Trophoblast cell (in vitro differentiated cells and primary cell): ENCODE results near the gene LIPA.
A peak's percentile ranks its signal among the peaks of the same experiment; 100 is the strongest.

Experiments
- DNase-seq, 2 donors: peaks; one replicate each; pipeline ENCODE4 v3.0.0-alpha.2; 2016
- H2AFZ ChIP-seq: 2 replicates; pipeline ENCODE4 v1.6.1; 2013; ENCODE audit warnings: low read length, moderate library complexity, mild to moderate bottlenecking; ENCODE audit not compliant: insufficient read depth, poor library complexity
- H2AK5ac ChIP-seq: 2 replicates; pipeline ENCODE4 v1.6.1; 2013; ENCODE audit warnings: mild to moderate bottlenecking, low read length
- H2BK120ac ChIP-seq: 2 replicates; pipeline ENCODE4 v1.6.1; 2013; ENCODE audit warnings: low read length, mild to moderate bottlenecking, moderate library complexity; ENCODE audit not compliant: insufficient read depth, poor library complexity
- H2BK12ac ChIP-seq: 2 replicates; pipeline ENCODE4 v1.6.1; 2013; ENCODE audit warnings: mild to moderate bottlenecking, low read length, moderate library complexity
- H2BK5ac ChIP-seq: 2 replicates; pipeline ENCODE4 v1.6.1; 2013; ENCODE audit warnings: low read length, low read depth, moderate library complexity, mild to moderate bottlenecking; ENCODE audit not compliant: poor library complexity
- H3K14ac ChIP-seq: 2 replicates; pipeline ENCODE4 v1.6.1; 2013; ENCODE audit warnings: mild to moderate bottlenecking, low read length
- H3K18ac ChIP-seq: 2 replicates; pipeline ENCODE4 v1.6.1; 2013; ENCODE audit warnings: mild to moderate bottlenecking, low read length
- H3K23ac ChIP-seq: 2 replicates; pipeline ENCODE4 v1.6.1; 2013; ENCODE audit warnings: low read length
- H3K27ac ChIP-seq: 2 replicates; pipeline ENCODE4 v1.5.1; 2013; ENCODE audit warnings: low read depth, mild to moderate bottlenecking, inconsistent platforms, low read length, moderate library complexity
- H3K27me3 ChIP-seq: 2 replicates; pipeline ENCODE4 v1.6.1; 2013; ENCODE audit warnings: inconsistent platforms, mild to moderate bottlenecking, low read length, moderate library complexity; ENCODE audit not compliant: insufficient read depth
- H3K36me3 ChIP-seq, 2 experiments: 1 replicate in 1 of 2; 2 replicates in 1 of 2; pipeline ENCODE4 v1.6.1; 2013; ENCODE audit warnings: low read length in 2 of 2, mild to moderate bottlenecking in 2 of 2, moderate library complexity in 1 of 2; ENCODE audit not compliant: insufficient read depth in 2 of 2, control insufficient read depth in 1 of 2
- H3K4ac ChIP-seq: 2 replicates; pipeline ENCODE4 v1.6.1; 2013; ENCODE audit warnings: low read depth, mild to moderate bottlenecking, low read length, moderate library complexity
- H3K4me1 ChIP-seq, 2 experiments: 1 replicate in 1 of 2; 2 replicates in 1 of 2; pipeline ENCODE4 v1.6.1; 2013; ENCODE audit warnings: low read length in 2 of 2, mild to moderate bottlenecking in 2 of 2, moderate library complexity in 1 of 2; ENCODE audit not compliant: insufficient read depth in 2 of 2, control insufficient read depth in 1 of 2
- H3K4me2 ChIP-seq: 2 replicates; pipeline ENCODE4 v1.6.1; 2013; ENCODE audit warnings: inconsistent platforms, mild to moderate bottlenecking, low read length, moderate library complexity
- H3K4me3 ChIP-seq: 2 replicates; pipeline ENCODE4 v1.5.1; 2013; ENCODE audit warnings: mild to moderate bottlenecking, low read depth, low read length, inconsistent platforms
- H3K79me1 ChIP-seq: one replicate; pipeline ENCODE4 v1.6.1; 2013; ENCODE audit warnings: low read length
- H3K79me2 ChIP-seq: 2 replicates; pipeline ENCODE4 v1.6.1; 2013; ENCODE audit warnings: low read length, mild to moderate bottlenecking; ENCODE audit not compliant: control insufficient read depth, insufficient read depth, poor library complexity
- H3K9ac ChIP-seq: 2 replicates; pipeline ENCODE4 v1.6.1; 2013; ENCODE audit warnings: mild to moderate bottlenecking, low read length
- H3K9me3 ChIP-seq: 2 replicates; pipeline ENCODE4 v1.6.1; 2013; ENCODE audit warnings: low read depth, mild to moderate bottlenecking, control low read depth, inconsistent platforms, low read length; ENCODE audit not compliant: insufficient read depth
- H4K12ac ChIP-seq: 2 replicates; pipeline ENCODE4 v1.6.1; 2013; ENCODE audit warnings: low read depth, mild to moderate bottlenecking, low read length, moderate library complexity
- H4K8ac ChIP-seq: 2 replicates; pipeline ENCODE4 v1.6.1; 2013; ENCODE audit warnings: low read depth, mild to moderate bottlenecking, low read length, moderate library complexity
- H4K91ac ChIP-seq: one replicate; pipeline ENCODE4 v1.6.1; 2013; ENCODE audit warnings: low read depth, mild to moderate bottlenecking, low read length, moderate library complexity
- WGBS: extraction: QIAGEN DNeasy Blood & Tissue Kit; methylation state at CpG from one replicate; pipeline ENCODE4 v1.1.7; 2013; ENCODE audit warnings: missing lambda C conversion rate; ENCODE audit not compliant: insufficient read length, insufficient coverage; ENCODE audit errors: extremely low coverage; 5-methylcytosine and 5-hydroxymethylcytosine counted together

LIPA gene

DNA sequence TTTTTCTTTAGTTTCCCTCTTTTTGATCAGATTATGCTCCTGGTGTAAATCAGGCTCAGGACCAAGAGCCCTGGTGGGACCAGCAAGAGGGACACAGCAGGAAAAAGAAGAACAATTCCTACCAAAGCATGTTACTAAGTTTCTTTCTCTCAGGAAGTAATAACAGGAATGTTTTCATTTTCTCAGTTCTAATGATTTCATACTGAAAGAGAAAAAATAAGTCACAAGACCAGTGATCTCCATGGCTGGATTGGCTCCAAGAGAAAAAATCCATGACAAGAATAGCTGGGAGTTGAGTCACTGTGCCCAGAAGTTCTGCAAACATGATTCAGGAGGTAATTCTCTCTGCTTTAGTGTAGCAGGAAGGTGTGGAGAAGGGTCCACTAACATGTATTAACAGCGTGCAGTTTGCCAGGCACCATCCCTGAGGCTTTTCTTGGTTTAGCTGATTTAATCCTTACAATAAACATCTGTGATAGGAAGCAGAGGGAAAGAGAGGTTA lies 26.5 kb upstream of the LIPA start:
- Histone ChIP-seq H3K27me3 (no peaks in the 10 kb centered on the region), H2AFZ (no peak overlapping the region), H3K9me3 (no peaks in the 10 kb centered on the region), H2AK5ac (no peak overlapping the region), H3K4me2 (no peak overlapping the region), H4K91ac (no peak overlapping the region), H3K23ac (no peak overlapping the region), H2BK120ac (no peak overlapping the region), H3K14ac (no peak overlapping the region), H3K4ac (no peak overlapping the region), H3K79me2 (no peaks in the 10 kb centered on the region), H2BK12ac (peak overlapping the region; percentile 44), H3K4me1 (peaks cover 3% of the 10 kb centered on the region in 2 experiments), H3K4me3 (no peak overlapping the region), H4K12ac (no peak overlapping the region), H3K79me1 (peaks cover 3% of the 10 kb centered on the region), H2BK5ac (peak overlapping the region; percentile 84), H3K36me3 (no peaks in the 10 kb centered on the region), H3K9ac (no peak overlapping the region), H4K8ac (peak overlapping the region; percentile 62), H3K18ac (no peak overlapping the region), H3K27ac (peak overlapping the region; percentile 71)
- no CpG with 5 or more reads among the region's 1 CpG for WGBS
- DNase-seq = peak; percentile 61 to 75

DNA sequence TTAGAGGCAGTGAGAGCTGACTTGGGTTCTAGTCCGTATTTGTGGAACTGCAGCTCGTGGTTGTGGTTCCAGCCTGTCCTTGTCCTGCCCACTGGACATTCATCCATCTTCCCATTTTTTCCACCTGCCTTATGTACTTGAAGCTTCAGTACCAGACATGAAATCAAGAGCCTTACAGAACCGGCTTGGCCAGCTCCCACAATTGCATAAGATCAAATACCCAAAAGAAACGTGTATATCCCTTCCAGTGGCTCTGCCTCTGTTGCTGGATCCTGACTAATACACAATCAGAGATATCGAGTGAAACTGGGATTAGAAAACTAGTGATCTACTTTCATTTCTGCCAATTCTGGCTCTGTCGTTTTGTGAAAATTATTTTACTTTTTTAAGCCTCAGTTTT lies 23.8 kb upstream of the LIPA start:
- Histone ChIP-seq H3K4me3 (no peak overlapping the region), H3K23ac (no peak overlapping the region), H2AK5ac (no peak overlapping the region), H3K4ac (no peak overlapping the region), H3K9me3 (no peaks in the 10 kb centered on the region), H4K91ac (no peak overlapping the region), H3K9ac (no peak overlapping the region), H3K14ac (no peak overlapping the region), H3K36me3 (no peaks in the 10 kb centered on the region), H4K8ac (no peak overlapping the region), H2AFZ (no peak overlapping the region), H2BK120ac (no peak overlapping the region), H3K79me1 (peaks cover 3% of the 10 kb centered on the region), H2BK5ac (no peak overlapping the region), H4K12ac (no peak overlapping the region), H3K27ac (no peak overlapping the region), H3K4me1 (peaks cover 3% of the 10 kb centered on the region in 2 experiments), H3K79me2 (no peaks in the 10 kb centered on the region), H3K27me3 (no peaks in the 10 kb centered on the region), H3K18ac (no peak overlapping the region), H2BK12ac (no peak overlapping the region), H3K4me2 (no peak overlapping the region)
- WGBS = no CpG with 5 or more reads among the region's 6 CpGs
- peak; percentile 93 to 95 for DNase-seq

DNA sequence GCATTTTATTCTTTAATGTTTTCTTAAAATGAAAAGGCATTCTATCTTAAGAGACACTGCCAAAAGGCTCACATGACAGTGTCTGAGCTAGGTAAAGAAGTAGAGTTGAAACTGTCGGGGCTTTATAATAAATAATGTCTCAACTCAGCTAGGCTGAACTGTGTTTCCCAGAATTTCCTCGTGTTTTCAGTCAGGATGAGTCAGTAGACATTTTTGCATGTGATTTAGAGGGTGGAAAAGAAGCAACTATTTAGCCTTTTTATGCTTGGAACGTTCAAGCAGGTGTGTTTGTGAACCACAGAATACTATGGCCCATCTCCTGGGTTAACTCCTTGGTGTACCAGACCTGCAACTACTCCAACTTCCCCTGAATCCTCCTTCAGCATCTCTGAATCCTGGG lies 23.4 kb upstream of the LIPA start:
- Histone ChIP-seq H4K12ac (no peak overlapping the region), H3K36me3 (no peaks in the 10 kb centered on the region), H3K79me1 (peaks cover 3% of the 10 kb centered on the region), H3K18ac (no peak overlapping the region), H3K9ac (no peak overlapping the region), H2BK12ac (no peak overlapping the region), H3K4me3 (no peak overlapping the region), H3K27me3 (no peaks in the 10 kb centered on the region), H3K4me1 (peaks cover 3% of the 10 kb centered on the region in 2 experiments), H2BK120ac (no peak overlapping the region), H3K23ac (no peak overlapping the region), H3K9me3 (no peaks in the 10 kb centered on the region), H3K4ac (no peak overlapping the region), H4K8ac (no peak overlapping the region), H2AFZ (no peak overlapping the region), H3K14ac (no peak overlapping the region), H3K79me2 (no peaks in the 10 kb centered on the region), H3K4me2 (no peak overlapping the region), H2AK5ac (no peak overlapping the region), H2BK5ac (no peak overlapping the region), H4K91ac (no peak overlapping the region), H3K27ac (no peak overlapping the region)
- DNase-seq = peak; percentile 25 to 57
- WGBS = no CpG with 5 or more reads among the region's 3 CpGs

DNA sequence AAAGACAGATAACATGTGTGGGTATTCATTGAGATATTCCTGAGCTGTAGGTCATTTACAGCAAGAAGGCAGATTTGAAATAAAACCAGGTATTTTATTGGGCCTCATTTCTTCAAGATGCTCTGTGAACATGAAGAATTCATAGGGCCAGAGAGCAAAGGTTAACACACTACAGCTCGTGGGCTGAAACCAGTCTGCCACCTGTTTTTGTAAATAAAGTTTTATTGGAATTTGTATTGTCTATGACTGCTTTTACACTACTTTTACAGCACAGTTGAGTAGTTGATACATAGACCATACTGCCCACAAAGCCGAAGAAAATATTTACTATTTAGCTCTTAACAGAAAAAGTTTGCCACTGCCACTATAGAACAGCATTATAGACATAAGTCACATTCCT lies 22.1 kb upstream of the LIPA start:
- H3K79me2 ChIP-seq = no peaks in the 10 kb centered on the region
- no peaks in the 10 kb centered on the region for H3K36me3 ChIP-seq
- peaks cover 3% of the 10 kb centered on the region in 2 experiments for H3K4me1 ChIP-seq
- no peak overlapping the region for H3K4ac ChIP-seq
- no peak for DNase-seq
- no peak overlapping the region for H3K4me3 ChIP-seq
- no peak overlapping the region for H3K27ac ChIP-seq
- no peak overlapping the region for H3K18ac ChIP-seq
- no peak overlapping the region for H3K14ac ChIP-seq
- H2AFZ ChIP-seq = no peak overlapping the region
- no peak overlapping the region for H4K91ac ChIP-seq
- no peak overlapping the region for H3K4me2 ChIP-seq
- H3K79me1 ChIP-seq = peaks cover 3% of the 10 kb centered on the region
- no peak overlapping the region for H3K23ac ChIP-seq
- no peak overlapping the region for H2BK120ac ChIP-seq
- no peaks in the 10 kb centered on the region for H3K27me3 ChIP-seq
- no peak overlapping the region for H2BK12ac ChIP-seq
- no peak overlapping the region for H2BK5ac ChIP-seq
- H3K9ac ChIP-seq = no peak overlapping the region
- no peak overlapping the region for H4K8ac ChIP-seq
- no peak overlapping the region for H4K12ac ChIP-seq
- no peak overlapping the region for H2AK5ac ChIP-seq
- no CpG with 5 or more reads among the region's 2 CpGs for WGBS
- no peaks in the 10 kb centered on the region for H3K9me3 ChIP-seq
